K562 (cell line): Measurements from ENCODE around the gene ZFP3. TPM values are rescaled to one million over a fixed set of nuclear protein-coding genes. Genes with fewer than 3 reads are reported as not detected.

ENCODE experiments used
- ATAC-seq: fragments of 200-7000 bp; cut with Tn5 transposase; 3 replicates; pipeline ENCODE4 v1.9.1; 2020; ENCODE audit warnings: moderate library complexity
- BruUV-seq: library from RNA; stranded (reverse); fragments of 400-500 nt; replicated peaks from 2 replicates; lab custom pipeline; 2021; lab: Mats Ljungman, UMichigan
- CTCF ChIA-PET: fragments of 300-600 bp; formaldehyde crosslinking; extraction: SDS; loops from one replicate; lab custom pipeline; 2021; ENCODE audit warnings: low intra/inter-chr PET ratio; lab: Yijun Ruan, JAX
- POLR2A ChIA-PET: fragments of 300-600, 350-650 bp; sonication (Branson Sonifier 250); formaldehyde crosslinking; extraction: SDS; loops from one replicate; lab custom pipeline; 2021; ENCODE audit warnings: antibody characterized with exemption, inconsistent platforms; lab: Yijun Ruan, JAX
- DNase-seq, 4 experiments: peaks; one replicate each; pipeline versions ENCODE4 v3.0.0 to v3.0.0-alpha.2; 2011 to 2018; ENCODE audit warnings: low spot score in 3 of 4, mixed read lengths in 3 of 4; ENCODE audit errors: extremely low read depth in 1 of 4
- FAIRE-seq: peaks from 2 replicates; lab custom pipeline; 2011; peaks lifted over from hg19 to GRCh38; lab: Jason Lieb, UNC
- H2AFZ ChIP-seq: 2 replicates; pipeline ENCODE4 v1.6.0; 2011; ENCODE audit warnings: low read depth, low read length, control low read depth, inconsistent platforms
- H3K27ac ChIP-seq: fragments of 200-600 bp; 3 replicates; pipeline ENCODE4 v1.8.0; 2011; ENCODE audit warnings: low read depth, mild to moderate bottlenecking, control low read depth, inconsistent platforms, low read length, moderate library complexity, mixed read lengths; ENCODE audit errors: extremely low read depth
- H3K27me3 ChIP-seq, 2 experiments: fragments of 300-600 bp in 1 of 2; 2 replicates in 1 of 2; 3 replicates in 1 of 2; pipeline versions ENCODE4 v1.6.0 to v1.8.0; 2011; ENCODE audit warnings: inconsistent platforms in 2 of 2, low read length in 2 of 2, mild to moderate bottlenecking in 1 of 2, mixed read lengths in 1 of 2, moderate library complexity in 1 of 2; ENCODE audit not compliant: control insufficient read depth in 2 of 2, insufficient read depth in 2 of 2
- H3K36me3 ChIP-seq: fragments of 300-600 bp; 3 replicates; pipeline ENCODE4 v1.8.0; 2011; ENCODE audit warnings: mild to moderate bottlenecking, low read length, inconsistent platforms; ENCODE audit not compliant: control insufficient read depth, insufficient read depth
- H3K4me1 ChIP-seq, 2 experiments: fragments of 200-600 bp in 1 of 2; replicated peaks in 1 of 2; 2 replicates in 1 of 2; 3 replicates in 1 of 2; pipeline versions ENCODE4 v1.5.1 to v1.8.0; 2011; ENCODE audit warnings: inconsistent platforms in 2 of 2, low read length in 2 of 2, mild to moderate bottlenecking in 1 of 2, mixed read lengths in 1 of 2, moderate library complexity in 1 of 2; ENCODE audit not compliant: control insufficient read depth in 2 of 2, insufficient read depth in 2 of 2
- H3K4me2 ChIP-seq: 2 replicates; pipeline ENCODE4 v1.6.1; 2011; ENCODE audit warnings: low read length, control low read depth, inconsistent platforms, mixed read lengths; ENCODE audit not compliant: insufficient read depth
- H3K4me3 ChIP-seq: fragments of 200-600 bp; sonication (generic), shearing (Covaris generic); 2 replicates; pipeline ENCODE4 v1.5.1; 2016; ENCODE audit warnings: control low read depth, inconsistent platforms
- H3K79me2 ChIP-seq: fragments of 200-600 bp; 3 replicates; pipeline ENCODE4 v1.8.0; 2011; ENCODE audit warnings: low read length, inconsistent platforms; ENCODE audit not compliant: control insufficient read depth, insufficient read depth
- H3K9ac ChIP-seq, 2 experiments: 2 replicates each; pipeline versions ENCODE4 v1.6.0 to v1.6.1; 2011; ENCODE audit warnings: low read depth in 2 of 2, low read length in 2 of 2, control low read depth in 1 of 2, inconsistent platforms in 1 of 2, mild to moderate bottlenecking in 1 of 2, mixed read lengths in 1 of 2; ENCODE audit not compliant: insufficient read depth in 1 of 2
- H3K9me1 ChIP-seq: one replicate; pipeline ENCODE4 v1.6.0; 2011; ENCODE audit warnings: inconsistent platforms, mild to moderate bottlenecking, low read length, moderate library complexity; ENCODE audit not compliant: control insufficient read depth, insufficient read depth
- H3K9me3 ChIP-seq: replicated peaks from 2 replicates; pipeline ENCODE4 v1.5.1; 2011; ENCODE audit warnings: low read depth, low read length, inconsistent platforms; ENCODE audit not compliant: control insufficient read depth, insufficient read depth
- H4K20me1 ChIP-seq: replicated peaks from 2 replicates; pipeline ENCODE4 v1.6.1; 2011; ENCODE audit warnings: low read length, inconsistent platforms, mixed read lengths; ENCODE audit not compliant: control insufficient read depth, insufficient read depth
- CHAMP1 ChIP-seq: fragments of 450-650 bp; IDR thresholded peaks from 2 replicates; pipeline ENCODE4 v1.6.1; 2016; ENCODE audit warnings: mild to moderate bottlenecking
- CTCFL ChIP-seq: IDR thresholded peaks from 2 replicates; pipeline ENCODE4 v1.6.1; 2011; ENCODE audit warnings: borderline replicate concordance, low read depth, mild to moderate bottlenecking, moderate library complexity, low read length; ENCODE audit not compliant: insufficient read depth, poor library complexity, severe bottlenecking
- ELK3 ChIP-seq: fragments of 450-650 bp; formaldehyde crosslinking; IDR thresholded peaks from 2 replicates; pipeline ENCODE4 v1.4.0; 2020; ENCODE audit warnings: mild to moderate bottlenecking
- HNRNPK ChIP-seq: fragments of 200-400 bp; formaldehyde crosslinking; IDR thresholded peaks from one replicate; pipeline ENCODE4 v1.6.1; 2018; ENCODE audit warnings: mild to moderate bottlenecking, low read depth, low read length; ENCODE audit not compliant: poor library complexity, severe bottlenecking
- JUND ChIP-seq, 2 experiments: IDR thresholded peaks; 2 replicates in 1 of 2; 3 replicates in 1 of 2; pipeline ENCODE4 v1.6.1; 2011; ENCODE audit warnings: borderline replicate concordance in 2 of 2, low read depth in 2 of 2, low read length in 2 of 2, improper control_type of control experiment in 1 of 2, missing biosample characterization in 1 of 2, missing genetic modification characterization in 1 of 2, missing genetic modification reagents in 1 of 2
- SIN3B ChIP-seq: fragments of 450-650 bp; IDR thresholded peaks from 2 replicates; pipeline ENCODE4 v1.6.1; 2017; ENCODE audit warnings: low read depth, mild to moderate bottlenecking, moderate library complexity
- ZNF280A ChIP-seq: fragments of 450-650 bp; IDR thresholded peaks from 2 replicates; pipeline ENCODE4 v1.6.1; 2018; ENCODE audit warnings: mild to moderate bottlenecking, low read depth; ENCODE audit not compliant: partially characterized antibody
- ZNF639 ChIP-seq, 2 experiments: fragments of 200-800 bp in 1 of 2; sonication (Bioruptor generic) in 1 of 2; sonication (generic) in 1 of 2; formaldehyde crosslinking in 1 of 2; IDR thresholded peaks in 1 of 2; conservative IDR thresholded peaks in 1 of 2; 2 replicates each; pipeline versions ENCODE4 v1.5.0 to v1.6.1; 2016 to 2020; ENCODE audit warnings: missing compliant biosample characterization in 1 of 2, missing genetic modification characterization in 1 of 2, missing genetic modification reagents in 1 of 2
- WGBS: fragments of 100-300 bp; shearing (Covaris generic); methylation state at CpG from one replicate; pipeline ENCODE4 v1.1.6; 2016; ENCODE audit warnings: low coverage, mixed read lengths; ENCODE audit not compliant: insufficient coverage; ENCODE audit errors: missing lambda C conversion rate; 5-methylcytosine and 5-hydroxymethylcytosine counted together
- in situ Hi-C: fragments of 300-500 bp; cut with MboI; formaldehyde crosslinking; loops from 4 replicates; pipeline ENCODE4 v1.15.0; 2018; ENCODE audit warnings: inconsistent platforms, mixed read lengths
- intact Hi-C: fragments of 100-400 bp; cut with micrococcal nuclease; formaldehyde crosslinking; loops from 2 replicates; pipeline ENCODE4 v1.14.2; 2022
- polyA plus RNA-seq, 8 experiments: library from polyadenylated mRNA; depleted of rRNA in 4 of 8; stranded (reverse) in 5 of 8; unstranded in 3 of 8; fragments of >200 nt; fragmentation: Nextera tagmentation in 2 of 8; fragmentation: Illumina TruSeq in 1 of 8; extraction: Ambion mirVana in 2 of 8; extraction: Trizol in 1 of 8; gene quantifications; 2 replicates each; pipeline versions ENCODE4 v1.2.1 to v1.2.3, GENCODE V29; 2011 to 2014; ENCODE audit warnings: inconsistent platforms in 1 of 8, missing spikeins in 1 of 8
- total RNA-seq, 7 experiments: library from RNA; depleted of rRNA in 6 of 7; stranded (reverse); fragments of >200 nt in 6 of 7; fragmentation: Illumina TruSeq in 2 of 7; extraction: Trizol in 2 of 7; gene quantifications; 2 replicates each; pipeline versions ENCODE4 v1.2.1 to v1.2.3, GENCODE V29; 2011 to 2021; ENCODE audit warnings: low replicate concordance in 1 of 7

The ZFP3 gene
- total and polyA plus RNA-seq, 9 of the 15 experiments (the other 6 are each of a cell fraction or from before 2014, with no cell fraction given), result 0.04 TPM; not detected in 8

GRCh38 chr17:5055543-5055942, 22.7 kb upstream of the ZFP3 start:
- peak; percentile 89 for ATAC-seq
- H4K20me1 ChIP-seq, result no peaks in the 10 kb centered on the region
- CTCF ChIA-PET, result no interaction called here
- intact Hi-C loops (no loop called here), in situ Hi-C loops (no loop called here)
- no peaks in the 10 kb centered on the region for H3K4me1 ChIP-seq
- H3K9ac ChIP-seq, result no peak overlapping the region
- no peak overlapping the region for H3K27ac ChIP-seq
- no peaks in the 10 kb centered on the region for H3K79me2 ChIP-seq
- BruUV-seq, result no TSS peak
- no peak overlapping the region for H3K4me3 ChIP-seq
- H3K4me2 ChIP-seq, result no peak overlapping the region
- DNase-seq, result peak; percentile 21 to 56 (median 36)
- FAIRE-seq, result peak; percentile 57
- 39% methylated on average over 6 of the region's 10 CpGs for WGBS
- H3K9me3 ChIP-seq, result no peaks in the 10 kb centered on the region
- POLR2A ChIA-PET, result no interaction called here
- no peaks in the 10 kb centered on the region for H3K36me3 ChIP-seq
- no peaks in the 10 kb centered on the region for H3K9me1 ChIP-seq
- H3K27me3 ChIP-seq, result no peaks in the 10 kb centered on the region
- no peak overlapping the region for H2AFZ ChIP-seq
- no peak for TF ChIP-seq ZNF639 (CRISPR knock-in tag; conservative IDR thresholded peaks at IDR 0.05 in 1 of 2, IDR thresholded peaks at IDR 0.05 in 1 of 2)
- no peak for TF ChIP-seq ZNF280A
- TF ChIP-seq HNRNPK, result no peak
- no peak for TF ChIP-seq SIN3B
- peak; percentile 61 for TF ChIP-seq CTCFL
- peak; percentile 73 for TF ChIP-seq CHAMP1
- no peak for TF ChIP-seq ELK3 (CRISPR knock-in tag)
- 0 out of 2 replicates have a peak, but pooled peaks have one; percentile 12 for TF ChIP-seq JUND (IDR thresholded peaks at IDR 0.05; ENCODE audit: borderline replicate concordance, low read depth, low read length)
- TF ChIP-seq JUND (tag; IDR thresholded peaks at IDR 0.05; ENCODE audit: borderline replicate concordance, low read depth, low read length), result no peak
